Type B pancreatic cell (in vitro differentiated cells): ENCODE measurements around the gene PARVA. TPM values are rescaled to one million over a fixed set of nuclear protein-coding genes. Genes with fewer than 3 reads are reported as not detected.

Experiments used
- DNase-seq: peaks from one replicate; pipeline ENCODE4 v3.0.0; 2021; ENCODE audit warnings: mixed read lengths; ENCODE audit not compliant: unreplicated experiment; ENCODE audit errors: extremely low spot score
- H3K27ac Mint-ChIP-seq: 2 replicates; pipeline ENCODE4 v1.8.0; 2021; ENCODE audit warnings: mild to moderate bottlenecking, mixed read lengths
- H3K27me3 Mint-ChIP-seq: 2 replicates; pipeline ENCODE4 v1.8.0; 2021; ENCODE audit warnings: mixed read lengths
- H3K36me3 Mint-ChIP-seq: 2 replicates; pipeline ENCODE4 v1.8.0; 2021; ENCODE audit warnings: mixed read lengths
- H3K4me1 Mint-ChIP-seq: one replicate; pipeline ENCODE4 v1.8.0; 2021; ENCODE audit warnings: mixed read lengths; ENCODE audit not compliant: unreplicated experiment
- H3K4me3 Mint-ChIP-seq: 2 replicates; pipeline ENCODE4 v1.8.0; 2021; ENCODE audit warnings: mild to moderate bottlenecking, mixed read lengths
- H3K9me3 Mint-ChIP-seq: 2 replicates; pipeline ENCODE4 v1.8.0; 2021; ENCODE audit warnings: mixed read lengths
- CTCF ChIP-seq: fragments of 200-600 bp; sonication (generic); conservative IDR thresholded peaks from 2 replicates; pipeline ENCODE4 v1.5.0; 2021; ENCODE audit warnings: antibody characterized with exemption, mild to moderate bottlenecking
- total RNA-seq: library from RNA; stranded (reverse); gene quantifications from 2 replicates; pipeline ENCODE4 v1.2.1, GENCODE V29; 2021; ENCODE audit warnings: low replicate concordance

PARVA gene
- total RNA-seq, 1 donor from 2014 or later = 49.4 TPM

- H3K36me3 Mint-ChIP-seq = peaks cover 5% of the 10 kb centered on the region
- no peak for DNase-seq
- H3K9me3 Mint-ChIP-seq = no peaks in the 10 kb centered on the region
- H3K27ac Mint-ChIP-seq = peak overlapping the region; percentile 62
- TF ChIP-seq CTCF = no peak
- H3K4me1 Mint-ChIP-seq = peaks cover 55% of the 10 kb centered on the region
- H3K4me3 Mint-ChIP-seq = no peak overlapping the region
- no peaks in the 10 kb centered on the region for H3K27me3 Mint-ChIP-seq
These were observed 53.7 kb downstream of the PARVA start for GRCh38 chr11:12430954-12431595.

GRCh38 chr11:12432507-12432906 is 55.1 kb downstream of the PARVA start:
- no peak overlapping the region for H3K4me3 Mint-ChIP-seq
- H3K4me1 Mint-ChIP-seq = peaks cover 45% of the 10 kb centered on the region
- H3K36me3 Mint-ChIP-seq = peaks cover 12% of the 10 kb centered on the region
- no peak overlapping the region for H3K27ac Mint-ChIP-seq
- no peaks in the 10 kb centered on the region for H3K27me3 Mint-ChIP-seq
- no peaks in the 10 kb centered on the region for H3K9me3 Mint-ChIP-seq
- no peak for TF ChIP-seq CTCF
- no peak for DNase-seq

GRCh38 chr11:12433121-12433520 is 55.8 kb downstream of the PARVA start:
- H3K36me3 Mint-ChIP-seq = peaks cover 13% of the 10 kb centered on the region
- DNase-seq = no peak
- peaks cover 45% of the 10 kb centered on the region for H3K4me1 Mint-ChIP-seq
- no peak overlapping the region for H3K4me3 Mint-ChIP-seq
- H3K9me3 Mint-ChIP-seq = no peaks in the 10 kb centered on the region
- TF ChIP-seq CTCF = no peak
- no peak overlapping the region for H3K27ac Mint-ChIP-seq
- no peaks in the 10 kb centered on the region for H3K27me3 Mint-ChIP-seq

DNA sequence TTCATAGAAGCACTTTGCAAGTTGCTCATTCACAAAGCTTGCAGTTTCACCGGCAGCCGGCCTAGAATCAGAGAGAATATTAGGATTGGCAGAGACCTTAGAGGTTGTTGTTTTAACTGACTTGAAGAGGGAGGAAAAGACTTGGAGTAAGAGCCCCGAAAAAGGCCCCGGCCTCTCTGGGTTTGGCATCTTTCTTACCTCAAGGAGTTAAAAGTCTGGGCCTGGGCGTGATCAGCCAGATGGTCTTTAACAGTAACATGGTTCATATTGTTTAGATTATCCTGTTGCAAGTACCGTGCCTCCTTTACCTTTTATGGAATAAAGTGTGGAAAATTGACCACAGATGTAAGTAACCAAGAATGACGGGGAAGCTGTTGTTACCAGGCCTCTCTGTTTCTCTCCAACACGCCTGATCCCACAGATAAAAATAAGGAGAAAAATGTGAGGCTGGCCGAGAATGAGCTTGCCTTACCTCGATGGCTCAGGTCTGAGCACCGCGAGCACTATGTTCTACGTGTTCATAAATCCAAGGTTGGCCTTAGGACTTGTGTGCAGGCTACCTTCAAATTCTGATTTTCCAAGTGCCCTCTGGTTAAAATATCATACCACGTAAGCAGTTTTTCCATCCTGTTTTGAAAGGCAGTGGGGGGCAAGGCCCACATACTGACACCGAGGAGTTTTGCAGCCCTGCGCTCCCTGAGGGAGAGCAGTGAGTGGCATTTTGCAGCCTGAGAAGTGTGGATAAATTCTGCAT is 56.4 kb downstream of the PARVA start:
- H3K27ac Mint-ChIP-seq = peak overlapping the region; percentile 67
- no peak for TF ChIP-seq CTCF
- DNase-seq = no peak

DNA sequence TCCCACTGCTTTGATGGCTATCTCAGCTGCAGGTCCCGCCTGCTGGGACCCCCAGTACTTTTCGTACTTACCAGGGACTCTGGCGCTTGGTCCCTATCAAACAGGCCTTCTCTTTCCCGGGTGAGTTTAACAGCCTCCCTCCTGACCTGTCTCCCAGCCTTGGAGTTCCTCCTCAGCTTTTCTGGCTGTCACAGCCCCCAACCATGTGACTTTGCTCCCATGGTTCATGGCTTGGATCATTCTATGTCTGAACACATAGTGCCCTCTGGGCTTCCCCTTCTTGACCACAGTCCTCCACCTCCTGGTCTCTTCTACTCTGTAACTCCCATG is 56.9 kb downstream of the PARVA start:
- Mint-ChIP-seq H3K9me3 (no peaks in the 10 kb centered on the region), H3K36me3 (peaks cover 18% of the 10 kb centered on the region)

More for the DNA sequence above, 56.4 kb downstream of the PARVA start:
- H3K4me1 Mint-ChIP-seq = peaks cover 45% of the 10 kb centered on the region
- H3K9me3 Mint-ChIP-seq = no peaks in the 10 kb centered on the region
- peaks cover 14% of the 10 kb centered on the region for H3K36me3 Mint-ChIP-seq
- peak overlapping the region; percentile 3 for H3K4me3 Mint-ChIP-seq
- no peaks in the 10 kb centered on the region for H3K27me3 Mint-ChIP-seq

More for the DNA sequence above, 56.9 kb downstream of the PARVA start:
- H3K27me3 Mint-ChIP-seq = no peaks in the 10 kb centered on the region
- peaks cover 45% of the 10 kb centered on the region for H3K4me1 Mint-ChIP-seq
- peak overlapping the region; percentile 67 for H3K27ac Mint-ChIP-seq
- H3K4me3 Mint-ChIP-seq = peak overlapping the region; percentile 37
- TF ChIP-seq CTCF = no peak
- no peak for DNase-seq
